ENCODE measurements around the gene GDPD4.

Gene GDPD4

DNA sequence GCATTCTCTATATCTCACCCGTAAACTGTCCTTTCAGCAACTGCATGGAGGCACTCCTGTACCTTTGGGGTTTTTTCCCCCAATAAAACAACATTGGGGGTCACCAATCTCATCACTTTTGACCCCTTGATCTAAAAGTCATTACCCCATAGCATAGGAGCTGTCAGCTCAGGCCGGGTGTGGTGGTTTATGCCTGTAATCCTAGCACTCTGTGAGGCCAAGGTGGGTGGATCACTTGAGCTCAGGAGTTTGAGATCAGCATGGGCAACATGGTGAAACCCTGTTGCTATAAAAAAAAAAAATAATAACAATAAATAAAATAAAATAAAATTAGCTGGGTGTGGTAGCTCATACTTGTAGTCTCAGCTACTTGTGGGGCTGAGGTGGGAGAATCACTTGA lies 17.1 kb upstream of the GDPD4 start:
- Mint-ChIP-seq H3K9me3 (peaks cover 4% of the 10 kb centered on the region), H3K4me3 (no peak overlapping the region), H3K27ac (no peak overlapping the region), H3K36me3 (ENCODE audit: low read depth) (peaks cover 28% of the 10 kb centered on the region), H3K27me3 (ENCODE audit: low read depth, poor library complexity) (no peaks in the 10 kb centered on the region), H3K4me1 (peaks cover 12% of the 10 kb centered on the region)
- TF ChIP-seq, protein P1, sequence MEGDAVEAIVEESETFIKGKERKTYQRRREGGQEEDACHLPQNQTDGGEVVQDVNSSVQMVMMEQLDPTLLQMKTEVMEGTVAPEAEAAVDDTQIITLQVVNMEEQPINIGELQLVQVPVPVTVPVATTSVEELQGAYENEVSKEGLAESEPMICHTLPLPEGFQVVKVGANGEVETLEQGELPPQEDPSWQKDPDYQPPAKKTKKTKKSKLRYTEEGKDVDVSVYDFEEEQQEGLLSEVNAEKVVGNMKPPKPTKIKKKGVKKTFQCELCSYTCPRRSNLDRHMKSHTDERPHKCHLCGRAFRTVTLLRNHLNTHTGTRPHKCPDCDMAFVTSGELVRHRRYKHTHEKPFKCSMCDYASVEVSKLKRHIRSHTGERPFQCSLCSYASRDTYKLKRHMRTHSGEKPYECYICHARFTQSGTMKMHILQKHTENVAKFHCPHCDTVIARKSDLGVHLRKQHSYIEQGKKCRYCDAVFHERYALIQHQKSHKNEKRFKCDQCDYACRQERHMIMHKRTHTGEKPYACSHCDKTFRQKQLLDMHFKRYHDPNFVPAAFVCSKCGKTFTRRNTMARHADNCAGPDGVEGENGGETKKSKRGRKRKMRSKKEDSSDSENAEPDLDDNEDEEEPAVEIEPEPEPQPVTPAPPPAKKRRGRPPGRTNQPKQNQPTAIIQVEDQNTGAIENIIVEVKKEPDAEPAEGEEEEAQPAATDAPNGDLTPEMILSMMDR (IDR thresholded peaks at IDR 0.05): no peak
- no peak for DNase-seq

DNA sequence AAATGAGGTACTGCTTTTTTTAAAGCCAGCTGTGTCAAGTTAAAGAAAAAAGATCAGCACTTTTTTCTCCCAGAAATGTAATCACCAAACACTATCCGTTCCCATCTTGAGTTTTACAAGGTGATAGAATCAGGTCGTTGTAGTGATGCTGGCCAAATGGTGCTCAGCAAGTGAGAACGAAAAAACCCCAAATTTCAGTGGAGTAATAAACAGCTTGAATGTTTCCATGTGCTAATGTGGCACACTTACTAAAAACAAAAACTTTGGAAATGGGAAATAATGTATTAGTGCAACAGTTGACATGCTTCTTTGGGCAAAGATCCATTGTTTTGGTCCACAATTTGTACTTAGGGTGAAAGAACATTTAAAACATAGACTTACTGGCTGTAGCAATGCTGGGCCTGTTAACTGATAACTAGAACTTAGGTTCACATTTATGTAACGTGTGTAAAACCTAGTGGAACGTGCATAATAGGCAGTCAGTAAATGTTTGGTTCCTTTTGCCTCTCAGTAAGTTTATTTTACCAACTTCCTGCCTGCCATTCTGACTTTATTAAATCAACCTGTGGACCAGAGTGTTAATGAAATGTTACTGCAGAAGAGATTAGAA lies 15.4 kb upstream of the GDPD4 start:
- Mint-ChIP-seq H3K9me3 (peaks cover 4% of the 10 kb centered on the region), H3K27ac (no peak overlapping the region)
- TF ChIP-seq, protein P1 (IDR thresholded peaks at IDR 0.05): no peak

DNA sequence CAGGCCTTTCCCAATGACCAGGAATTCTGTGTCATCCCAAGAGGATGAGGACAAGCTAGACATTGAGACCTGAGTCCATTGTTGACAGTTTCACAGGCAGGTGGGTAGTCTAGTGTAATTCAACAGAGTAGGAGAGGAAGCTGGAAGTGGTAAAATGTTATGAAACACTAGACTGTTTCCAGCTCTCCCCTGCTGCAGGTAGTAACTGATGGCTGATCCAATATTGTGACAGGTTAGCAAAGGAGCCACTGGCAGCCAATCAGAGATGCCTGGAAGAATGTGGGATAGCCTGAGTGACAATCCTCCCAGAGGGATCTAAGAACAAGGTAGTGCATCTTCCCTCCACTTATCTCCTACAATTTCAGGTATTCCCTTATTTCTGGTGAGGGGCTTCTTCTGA lies 10.6 kb upstream of the GDPD4 start:
- Mint-ChIP-seq H3K27me3 (ENCODE audit: low read depth, poor library complexity) (no peaks in the 10 kb centered on the region), H3K4me1 (peaks cover 20% of the 10 kb centered on the region), H3K36me3 (ENCODE audit: low read depth) (no peaks in the 10 kb centered on the region), H3K27ac (no peak overlapping the region), H3K9me3 (no peaks in the 10 kb centered on the region), H3K4me3 (no peak overlapping the region)
- TF ChIP-seq, protein P1 (IDR thresholded peaks at IDR 0.05): no peak
- no peak for DNase-seq

More for the DNA sequence above, 15.4 kb upstream of the GDPD4 start:
- no peaks in the 10 kb centered on the region for H3K27me3 Mint-ChIP-seq (ENCODE audit: low read depth, poor library complexity)
- H3K4me1 Mint-ChIP-seq: peaks cover 12% of the 10 kb centered on the region
- H3K4me3 Mint-ChIP-seq: no peak overlapping the region
- H3K36me3 Mint-ChIP-seq (ENCODE audit: low read depth): peaks cover 11% of the 10 kb centered on the region
- no peak for DNase-seq

DNA sequence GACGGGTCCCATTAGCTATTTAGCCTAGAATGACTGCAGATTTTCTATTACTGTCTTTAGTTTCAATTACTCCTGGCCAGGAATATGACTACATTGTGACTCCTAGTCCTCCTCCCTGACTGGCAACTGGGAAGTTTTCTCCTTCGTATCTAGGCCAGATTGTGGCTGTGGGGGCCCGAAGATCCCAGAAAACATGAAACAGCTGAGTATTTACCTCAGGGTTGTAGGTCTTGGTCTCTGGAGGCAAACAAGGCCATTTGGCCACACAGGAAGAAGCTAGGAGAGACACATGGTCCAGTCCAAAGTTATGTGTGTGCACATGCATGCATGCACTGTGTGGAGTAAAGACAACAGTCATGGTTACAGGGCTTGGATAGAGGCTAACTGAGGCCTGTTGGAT lies 10.2 kb upstream of the GDPD4 start:
- Mint-ChIP-seq H3K4me3 (no peak overlapping the region), H3K4me1 (peaks cover 16% of the 10 kb centered on the region), H3K27ac (no peak overlapping the region), H3K9me3 (no peaks in the 10 kb centered on the region), H3K27me3 (ENCODE audit: low read depth, poor library complexity) (no peaks in the 10 kb centered on the region), H3K36me3 (ENCODE audit: low read depth) (no peaks in the 10 kb centered on the region)
- TF ChIP-seq, protein P1 (IDR thresholded peaks at IDR 0.05): no peak
- DNase-seq: no peak

DNA sequence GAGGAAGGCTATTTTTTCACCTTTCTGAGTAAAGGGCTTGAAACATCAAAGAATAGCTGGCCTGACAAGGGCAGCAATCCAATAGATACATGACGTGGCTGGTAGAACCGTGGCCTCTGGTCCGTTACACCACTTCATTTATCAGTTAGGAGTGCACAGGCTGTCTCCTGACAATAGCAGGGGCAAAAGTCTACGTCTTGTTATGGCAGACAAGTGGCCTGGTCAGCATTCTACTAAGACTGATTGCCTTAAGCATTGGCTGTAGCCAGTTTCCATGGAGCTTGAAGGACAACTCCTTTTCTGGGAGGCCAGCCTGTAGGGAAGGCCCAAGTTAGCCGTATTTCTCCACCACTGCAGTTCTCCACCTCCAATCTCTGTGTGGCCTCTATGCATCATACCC lies 9.2 kb upstream of the GDPD4 start:
- no peaks in the 10 kb centered on the region for H3K36me3 Mint-ChIP-seq (ENCODE audit: low read depth)
- peaks cover 9% of the 10 kb centered on the region for H3K4me1 Mint-ChIP-seq
- H3K27me3 Mint-ChIP-seq (ENCODE audit: low read depth, poor library complexity): no peaks in the 10 kb centered on the region
- TF ChIP-seq, protein P1 (IDR thresholded peaks at IDR 0.05): no peak
- no peak for DNase-seq
- no peaks in the 10 kb centered on the region for H3K9me3 Mint-ChIP-seq
- H3K27ac Mint-ChIP-seq: no peak overlapping the region
- H3K4me3 Mint-ChIP-seq: no peak overlapping the region

DNA sequence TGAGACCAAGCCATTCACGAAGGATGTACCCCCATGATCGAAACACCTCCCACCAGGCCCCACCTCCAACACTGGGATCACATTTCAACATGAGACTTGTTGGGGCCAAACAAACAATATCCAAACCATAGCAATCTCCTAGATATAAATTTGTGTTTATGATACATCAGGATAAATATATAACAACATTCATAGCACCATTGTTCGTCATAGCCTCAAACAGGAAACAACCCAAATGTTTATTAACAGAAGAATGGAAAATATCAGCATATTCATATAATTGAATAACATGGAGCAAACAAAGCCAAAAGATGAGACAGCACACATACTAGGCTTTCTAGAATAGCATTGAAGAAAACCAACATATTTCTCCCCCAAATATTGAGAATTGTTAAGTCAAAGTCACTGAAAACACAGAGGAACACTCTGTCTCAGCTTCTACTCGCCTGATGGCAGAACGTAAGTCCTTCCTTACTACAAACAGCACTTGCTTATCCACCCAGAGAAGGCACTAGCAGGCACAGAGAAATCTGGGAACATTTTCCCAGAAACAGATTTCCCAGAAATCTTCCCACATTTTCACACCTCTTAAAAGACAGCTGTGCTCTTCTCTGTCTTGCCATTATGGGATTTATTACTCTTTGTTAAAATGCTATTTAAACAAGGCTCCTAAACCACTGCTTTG lies 8.1 kb upstream of the GDPD4 start:
- Mint-ChIP-seq H3K4me1 (peaks cover 9% of the 10 kb centered on the region), H3K27me3 (ENCODE audit: low read depth, poor library complexity) (no peaks in the 10 kb centered on the region), H3K36me3 (ENCODE audit: low read depth) (no peaks in the 10 kb centered on the region), H3K4me3 (no peak overlapping the region), H3K27ac (no peak overlapping the region), H3K9me3 (no peaks in the 10 kb centered on the region)
- DNase-seq: no peak
- TF ChIP-seq, protein P1 (IDR thresholded peaks at IDR 0.05): no peak

All from nephron progenitor cell (in vitro differentiated cells).